Measurements from ENCODE around the gene FRMD4B. TPM values are rescaled to one million over a fixed set of nuclear protein-coding genes. Genes with fewer than 3 reads are reported as not detected.

The FRMD4B gene
- total and polyA plus RNA-seq, 12 donors: 5.5 to 165 (median 17.4) TPM

DNA sequence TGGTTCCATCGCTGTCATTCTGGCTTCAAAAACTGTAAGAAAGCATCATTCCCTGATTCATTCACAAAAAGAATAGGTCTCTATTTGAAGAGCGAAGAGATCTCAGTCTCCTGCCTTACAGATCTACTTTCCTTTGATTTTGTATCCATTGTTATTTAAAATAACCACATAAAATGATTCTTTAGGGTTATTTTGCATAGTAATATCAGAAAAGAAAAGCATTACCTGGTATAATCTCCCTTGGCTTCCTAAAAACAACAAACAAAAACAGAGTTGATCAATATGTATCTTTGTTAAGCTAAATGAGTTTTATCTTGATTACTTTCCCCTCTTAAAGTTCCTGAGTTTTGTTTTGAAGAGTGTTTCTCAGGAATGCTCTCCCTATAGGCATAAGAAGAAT, 136.9 kb downstream of the FRMD4B start:
- DNase-seq: no peak
- Histone ChIP-seq H3K27ac (no peak overlapping the region), H3K4me3 (no peak overlapping the region)

DNA sequence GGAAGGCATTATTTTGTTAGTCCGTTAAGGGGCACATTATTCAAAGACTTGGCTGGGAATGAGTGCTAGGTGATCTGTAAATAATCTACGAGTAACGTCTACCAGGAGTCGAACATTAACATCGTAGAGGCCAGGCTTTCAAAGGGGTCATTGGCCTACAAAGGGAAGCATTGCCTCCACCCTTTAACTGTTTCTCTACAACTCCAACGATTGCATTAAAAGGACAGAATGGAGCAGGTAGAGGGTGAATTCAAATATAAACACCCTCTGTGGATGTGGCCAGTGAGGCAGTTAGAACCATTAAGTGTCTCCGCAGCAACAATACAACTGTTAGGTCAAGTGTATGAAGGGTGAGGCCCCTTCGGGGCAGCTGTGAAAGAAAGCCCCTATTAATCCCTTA, 137.5 kb downstream of the FRMD4B start:
- DNase-seq: no peak
- Histone ChIP-seq H3K27me3 (no peaks in the 10 kb centered on the region), H3K36me3 (replicated peaks in 1 of 2) (no peaks in the 10 kb centered on the region), H3K4me3 (no peak overlapping the region), H3K4me1 (replicated peaks in 1 of 2) (no peaks in the 10 kb centered on the region), H3K9me3 (replicated peaks in 1 of 3) (no peaks in the 10 kb centered on the region), H3K27ac (no peak overlapping the region)
- intact Hi-C loops (cut with DNase I): no loop called here
- 71 to 78% (median 75%) methylated on average over 8 of the region's 8 CpGs for WGBS, 4 donors
- TF ChIP-seq POLR2A (IDR thresholded peaks at IDR 0.05): no peak
- TF ChIP-seq CTCF (IDR thresholded peaks at IDR 0.05): no peak

More for the DNA sequence above, 136.9 kb downstream of the FRMD4B start:
- intact Hi-C loops (cut with DNase I): no loop called here
- Histone ChIP-seq H3K4me1 (replicated peaks in 1 of 2) (no peaks in the 10 kb centered on the region), H3K27me3 (no peaks in the 10 kb centered on the region), H3K36me3 (replicated peaks in 1 of 2) (no peaks in the 10 kb centered on the region), H3K9me3 (replicated peaks in 1 of 3) (no peaks in the 10 kb centered on the region)
- TF ChIP-seq POLR2A (IDR thresholded peaks at IDR 0.05) (no peak), CTCF (IDR thresholded peaks at IDR 0.05) (no peak)
- WGBS, 4 donors: 85 to 90% (median 86%) methylated on average over 2 of the region's 2 CpGs

DNA sequence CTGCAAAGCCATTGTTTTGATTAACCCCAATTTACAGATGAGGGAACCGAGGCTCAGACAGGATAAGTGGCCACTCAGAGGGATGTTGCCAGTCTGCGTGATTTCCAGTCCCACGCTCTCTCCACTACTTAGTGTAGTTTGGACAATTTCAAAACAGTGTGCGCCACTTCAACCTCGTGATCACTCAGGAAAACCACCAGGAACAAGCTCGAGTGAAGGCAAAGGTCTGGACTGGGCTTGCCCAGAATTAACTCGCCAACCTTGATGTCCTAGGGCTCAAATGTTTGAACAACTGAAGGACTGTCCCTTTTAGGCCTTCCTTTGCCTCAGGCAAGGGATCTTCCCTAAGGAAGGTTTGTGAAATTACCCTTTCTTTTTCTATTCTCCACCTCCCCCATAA, 139.3 kb downstream of the FRMD4B start:
- no peaks in the 10 kb centered on the region for H3K27me3 ChIP-seq
- no peaks in the 10 kb centered on the region for H3K36me3 ChIP-seq (replicated peaks in 1 of 2)
- TF ChIP-seq POLR2A (IDR thresholded peaks at IDR 0.05): no peak
- TF ChIP-seq CTCF (IDR thresholded peaks at IDR 0.05): no peak
- no peak overlapping the region for H3K4me3 ChIP-seq
- no peak for DNase-seq
- no peaks in the 10 kb centered on the region for H3K9me3 ChIP-seq (replicated peaks in 1 of 3)
- no peaks in the 10 kb centered on the region for H3K4me1 ChIP-seq (replicated peaks in 1 of 2)
- intact Hi-C loops (cut with DNase I): no loop called here
- H3K27ac ChIP-seq: no peak overlapping the region
- 87 to 95% (median 94%) methylated on average over 4 to 7 of the region's 7 CpGs for WGBS, 4 donors

- Histone ChIP-seq H3K4me3 (no peak overlapping the region), H3K36me3 (replicated peaks in 1 of 2) (no peaks in the 10 kb centered on the region), H3K9me3 (replicated peaks in 1 of 3) (no peaks in the 10 kb centered on the region), H3K27ac (no peak overlapping the region), H3K4me1 (replicated peaks in 1 of 2) (no peaks in the 10 kb centered on the region), H3K27me3 (no peaks in the 10 kb centered on the region)
- intact Hi-C loops (cut with DNase I): no loop called here
- 77 to 96% (median 91%) methylated on average over 2 of the region's 2 CpGs for WGBS, 4 donors
- TF ChIP-seq CTCF (IDR thresholded peaks at IDR 0.05) (no peak), POLR2A (IDR thresholded peaks at IDR 0.05) (no peak)
- no peak for DNase-seq
These were observed 141.8 kb downstream of the FRMD4B start for GRCh38 chr3:69244039-69244438.

All from adrenal gland (tissue), 12 donors.